GM23338 (cell line): ENCODE results near the gene CENPK. TPM values are rescaled to one million over a fixed set of nuclear protein-coding genes. Genes with fewer than 3 reads are reported as not detected.

Source experiments
- ATAC-seq: fragments of 200-7000 bp; cut with Tn5 transposase; 3 replicates; pipeline ENCODE4 v1.9.1; 2020
- DNase-seq: peaks from one replicate; pipeline ENCODE4 v3.0.0-alpha.2; 2015; ENCODE audit warnings: low spot score
- H2AFZ ChIP-seq: fragments of 200-600 bp; sonication (generic); 2 replicates; pipeline ENCODE4 v1.8.0; 2016; ENCODE audit warnings: antibody characterized with exemption, mild to moderate bottlenecking, moderate library complexity
- H3F3A ChIP-seq: fragments of 200-600 bp; sonication (generic); replicated peaks from 2 replicates; pipeline ENCODE4 v1.8.0; 2017; ENCODE audit warnings: antibody characterized with exemption, mixed run types, low read depth
- H3K27ac ChIP-seq: fragments of 200-600 bp; sonication (generic); 2 replicates; pipeline ENCODE4 v1.6.1; 2016; ENCODE audit warnings: low read depth
- H3K27me3 ChIP-seq: fragments of 200-600 bp; sonication (generic); 2 replicates; pipeline ENCODE4 v1.8.0; 2016; ENCODE audit warnings: mild to moderate bottlenecking, mixed run types, moderate library complexity; ENCODE audit not compliant: insufficient read depth
- H3K36me3 ChIP-seq: fragments of 200-600 bp; sonication (generic); 2 replicates; pipeline ENCODE4 v1.8.0; 2016; ENCODE audit warnings: mild to moderate bottlenecking; ENCODE audit not compliant: insufficient read depth
- H3K4me1 ChIP-seq: fragments of 200-600 bp; sonication (generic); 2 replicates; pipeline ENCODE4 v1.8.0; 2016; ENCODE audit warnings: mild to moderate bottlenecking, moderate library complexity; ENCODE audit not compliant: insufficient read depth
- H3K4me2 ChIP-seq: fragments of 200-600 bp; sonication (generic); 2 replicates; pipeline ENCODE4 v1.7.1; 2017; ENCODE audit warnings: mixed run types
- H3K4me3 ChIP-seq: fragments of 200-600 bp; sonication (generic); 2 replicates; pipeline ENCODE4 v1.6.1; 2016; ENCODE audit warnings: mixed run types
- H3K79me2 ChIP-seq: fragments of 200-600 bp; sonication (generic); replicated peaks from 2 replicates; pipeline ENCODE4 v1.8.0; 2017; ENCODE audit warnings: mild to moderate bottlenecking; ENCODE audit not compliant: insufficient read depth
- H3K9me2 ChIP-seq: fragments of 200-600 bp; sonication (generic); 2 replicates; pipeline ENCODE4 v1.8.0; 2017; ENCODE audit not compliant: insufficient read depth
- H4K20me1 ChIP-seq: fragments of 200-600 bp; sonication (generic); replicated peaks from 2 replicates; pipeline ENCODE4 v1.8.0; 2017; ENCODE audit warnings: mild to moderate bottlenecking; ENCODE audit not compliant: insufficient read depth
- H3K27ac Mint-ChIP-seq: 2 replicates; pipeline ENCODE4 v1.8.0; 2020; ENCODE audit warnings: inconsistent platforms, mild to moderate bottlenecking, moderate library complexity, mixed read lengths
- H3K27me3 Mint-ChIP-seq: 3 replicates; pipeline ENCODE4 v1.8.0; 2022; ENCODE audit warnings: low read depth, mild to moderate bottlenecking, moderate library complexity, mixed read lengths, inconsistent platforms; ENCODE audit not compliant: insufficient read depth, poor library complexity
- H3K36me3 Mint-ChIP-seq: 3 replicates; pipeline ENCODE4 v1.8.0; 2021; ENCODE audit warnings: low read depth, mild to moderate bottlenecking, inconsistent platforms, moderate library complexity, mixed read lengths
- H3K4me1 Mint-ChIP-seq: 3 replicates; pipeline ENCODE4 v1.8.0; 2020; ENCODE audit warnings: mild to moderate bottlenecking, inconsistent platforms, mixed read lengths
- H3K4me3 Mint-ChIP-seq: 3 replicates; pipeline ENCODE4 v1.8.0; 2021; ENCODE audit warnings: moderate library complexity, mild to moderate bottlenecking, inconsistent platforms, mixed read lengths
- H3K9me3 Mint-ChIP-seq: 3 replicates; pipeline ENCODE4 v1.8.0; 2020; ENCODE audit warnings: moderate library complexity, mild to moderate bottlenecking, inconsistent platforms, mixed read lengths
- CREB1 ChIP-seq: fragments of 250-450 bp; sonication (Bioruptor Pico); IDR thresholded peaks from 2 replicates; pipeline ENCODE4 v1.5.0; 2020; ENCODE audit warnings: low read depth, mild to moderate bottlenecking, moderate library complexity
- JUNB ChIP-seq: IDR thresholded peaks from one replicate; pipeline ENCODE4 v1.6.1; 2016; ENCODE audit warnings: antibody characterized with exemption; ENCODE audit not compliant: unreplicated experiment
- NANOG ChIP-seq: IDR thresholded peaks from 2 replicates; pipeline ENCODE4 v1.6.1; 2016; ENCODE audit warnings: antibody characterized with exemption, borderline replicate concordance
- POLR2AphosphoS5 ChIP-seq: IDR thresholded peaks from 2 replicates; pipeline ENCODE4 v1.6.1; 2016; ENCODE audit warnings: antibody characterized with exemption, low read depth
- STAT1 ChIP-seq: IDR thresholded peaks from one replicate; pipeline ENCODE4 v1.6.1; 2016; ENCODE audit warnings: antibody characterized with exemption; ENCODE audit not compliant: unreplicated experiment
- ZNF114 ChIP-seq: fragments of 250-450 bp; sonication (Bioruptor Pico); IDR thresholded peaks from 2 replicates; pipeline ENCODE4 v1.5.0; 2020; ENCODE audit warnings: mild to moderate bottlenecking, moderate library complexity
- ZNF331 ChIP-seq: fragments of 250-450 bp; sonication (Bioruptor Pico); IDR thresholded peaks from 2 replicates; pipeline ENCODE4 v1.5.0; 2020; ENCODE audit warnings: low read depth, mild to moderate bottlenecking, moderate library complexity
- polyA plus RNA-seq: library from polyadenylated mRNA; unstranded; fragments of >200 nt; fragmentation: Nextera tagmentation; extraction: Ambion mirVana; gene quantifications from 2 replicates; pipeline ENCODE4 v1.2.1, GENCODE V29; 2016
- total RNA-seq: library from RNA; depleted of rRNA; stranded (reverse); fragments of >200 nt; shearing (Covaris generic); gene quantifications from 2 replicates; pipeline ENCODE4 v1.2.3, GENCODE V29; 2014
- TF ChIP-seq, protein P1 (sequence below): fragments of 250-450 bp; sonication (Bioruptor Pico); IDR thresholded peaks from 2 replicates; pipeline ENCODE4 v1.5.0; 2020; ENCODE audit warnings: mild to moderate bottlenecking, moderate library complexity
- TF ChIP-seq, protein P2 (sequence below): IDR thresholded peaks from one replicate; pipeline ENCODE4 v1.6.1; 2018; ENCODE audit warnings: antibody characterized with exemption; ENCODE audit not compliant: unreplicated experiment
- TF ChIP-seq, protein P3 (sequence below), 2 experiments: fragments of 200-600 bp in 1 of 2; sonication (generic) in 1 of 2; conservative IDR thresholded peaks; 2 replicates each; pipeline versions ENCODE4 v1.5.1 to v1.6.1; 2016 to 2017; ENCODE audit warnings: antibody characterized with exemption in 2 of 2, low read depth in 2 of 2, mild to moderate bottlenecking in 2 of 2, moderate library complexity in 1 of 2
- TF ChIP-seq, protein P4 (sequence below): IDR thresholded peaks from 2 replicates; pipeline ENCODE4 v1.6.1; 2016; ENCODE audit warnings: antibody characterized with exemption

Gene CENPK
- total and polyA plus RNA-seq, 2 experiments from 2014 or later, result 50.2 to 137 TPM

GRCh38 chr5:65556718-65557117, 6.2 kb downstream of the CENPK start:
- no peak for DNase-seq
- H3K4me1 ChIP-seq, result peaks cover 5% of the 10 kb centered on the region
- no peak overlapping the region for H2AFZ ChIP-seq
- H3K27ac ChIP-seq, result no peak overlapping the region
- H3K36me3 ChIP-seq, result peaks cover 13% of the 10 kb centered on the region; the same call in 1 of the 2 replicates
- Mint-ChIP-seq H3K9me3 (no peaks in the 10 kb centered on the region), H3K4me1 (no peaks in the 10 kb centered on the region), H3K27ac (no peak overlapping the region), H3K27me3 (no peaks in the 10 kb centered on the region), H3K36me3 (peaks cover 29% of the 10 kb centered on the region; the same call in 2 of the 3 replicates), H3K4me3 (no peak overlapping the region)
- TF ChIP-seq, protein P1, sequence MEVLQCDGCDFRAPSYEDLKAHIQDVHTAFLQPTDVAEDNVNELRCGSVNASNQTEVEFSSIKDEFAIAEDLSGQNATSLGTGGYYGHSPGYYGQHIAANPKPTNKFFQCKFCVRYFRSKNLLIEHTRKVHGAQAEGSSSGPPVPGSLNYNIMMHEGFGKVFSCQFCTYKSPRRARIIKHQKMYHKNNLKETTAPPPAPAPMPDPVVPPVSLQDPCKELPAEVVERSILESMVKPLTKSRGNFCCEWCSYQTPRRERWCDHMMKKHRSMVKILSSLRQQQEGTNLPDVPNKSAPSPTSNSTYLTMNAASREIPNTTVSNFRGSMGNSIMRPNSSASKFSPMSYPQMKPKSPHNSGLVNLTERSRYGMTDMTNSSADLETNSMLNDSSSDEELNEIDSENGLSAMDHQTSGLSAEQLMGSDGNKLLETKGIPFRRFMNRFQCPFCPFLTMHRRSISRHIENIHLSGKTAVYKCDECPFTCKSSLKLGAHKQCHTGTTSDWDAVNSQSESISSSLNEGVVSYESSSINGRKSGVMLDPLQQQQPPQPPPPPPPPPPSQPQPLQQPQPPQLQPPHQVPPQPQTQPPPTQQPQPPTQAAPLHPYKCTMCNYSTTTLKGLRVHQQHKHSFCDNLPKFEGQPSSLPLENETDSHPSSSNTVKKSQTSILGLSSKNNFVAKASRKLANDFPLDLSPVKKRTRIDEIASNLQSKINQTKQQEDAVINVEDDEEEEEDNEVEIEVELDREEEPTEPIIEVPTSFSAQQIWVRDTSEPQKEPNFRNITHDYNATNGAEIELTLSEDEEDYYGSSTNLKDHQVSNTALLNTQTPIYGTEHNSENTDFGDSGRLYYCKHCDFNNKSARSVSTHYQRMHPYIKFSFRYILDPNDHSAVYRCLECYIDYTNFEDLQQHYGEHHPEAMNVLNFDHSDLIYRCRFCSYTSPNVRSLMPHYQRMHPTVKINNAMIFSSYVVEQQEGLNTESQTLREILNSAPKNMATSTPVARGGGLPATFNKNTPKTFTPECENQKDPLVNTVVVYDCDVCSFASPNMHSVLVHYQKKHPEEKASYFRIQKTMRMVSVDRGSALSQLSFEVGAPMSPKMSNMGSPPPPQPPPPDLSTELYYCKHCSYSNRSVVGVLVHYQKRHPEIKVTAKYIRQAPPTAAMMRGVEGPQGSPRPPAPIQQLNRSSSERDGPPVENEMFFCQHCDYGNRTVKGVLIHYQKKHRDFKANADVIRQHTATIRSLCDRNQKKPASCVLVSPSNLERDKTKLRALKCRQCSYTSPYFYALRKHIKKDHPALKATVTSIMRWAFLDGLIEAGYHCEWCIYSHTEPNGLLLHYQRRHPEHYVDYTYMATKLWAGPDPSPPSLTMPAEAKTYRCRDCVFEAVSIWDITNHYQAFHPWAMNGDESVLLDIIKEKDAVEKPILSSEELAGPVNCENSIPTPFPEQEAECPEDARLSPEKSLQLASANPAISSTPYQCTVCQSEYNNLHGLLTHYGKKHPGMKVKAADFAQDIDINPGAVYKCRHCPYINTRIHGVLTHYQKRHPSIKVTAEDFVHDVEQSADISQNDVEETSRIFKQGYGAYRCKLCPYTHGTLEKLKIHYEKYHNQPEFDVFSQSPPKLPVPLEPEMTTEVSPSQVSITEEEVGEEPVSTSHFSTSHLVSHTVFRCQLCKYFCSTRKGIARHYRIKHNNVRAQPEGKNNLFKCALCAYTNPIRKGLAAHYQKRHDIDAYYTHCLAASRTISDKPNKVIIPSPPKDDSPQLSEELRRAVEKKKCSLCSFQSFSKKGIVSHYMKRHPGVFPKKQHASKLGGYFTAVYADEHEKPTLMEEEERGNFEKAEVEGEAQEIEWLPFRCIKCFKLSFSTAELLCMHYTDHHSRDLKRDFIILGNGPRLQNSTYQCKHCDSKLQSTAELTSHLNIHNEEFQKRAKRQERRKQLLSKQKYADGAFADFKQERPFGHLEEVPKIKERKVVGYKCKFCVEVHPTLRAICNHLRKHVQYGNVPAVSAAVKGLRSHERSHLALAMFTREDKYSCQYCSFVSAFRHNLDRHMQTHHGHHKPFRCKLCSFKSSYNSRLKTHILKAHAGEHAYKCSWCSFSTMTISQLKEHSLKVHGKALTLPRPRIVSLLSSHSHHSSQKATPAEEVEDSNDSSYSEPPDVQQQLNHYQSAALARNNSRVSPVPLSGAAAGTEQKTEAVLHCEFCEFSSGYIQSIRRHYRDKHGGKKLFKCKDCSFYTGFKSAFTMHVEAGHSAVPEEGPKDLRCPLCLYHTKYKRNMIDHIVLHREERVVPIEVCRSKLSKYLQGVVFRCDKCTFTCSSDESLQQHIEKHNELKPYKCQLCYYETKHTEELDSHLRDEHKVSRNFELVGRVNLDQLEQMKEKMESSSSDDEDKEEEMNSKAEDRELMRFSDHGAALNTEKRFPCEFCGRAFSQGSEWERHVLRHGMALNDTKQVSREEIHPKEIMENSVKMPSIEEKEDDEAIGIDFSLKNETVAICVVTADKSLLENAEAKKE (CRISPR knock-in tag), result no peak
- TF ChIP-seq ZNF114 (no peak), POLR2AphosphoS5 (no peak), JUNB (no peak), CREB1 (CRISPR knock-in tag) (no peak), ZNF331 (CRISPR knock-in tag) (no peak), NANOG (no peak), STAT1 (no peak)
- TF ChIP-seq, protein P2, sequence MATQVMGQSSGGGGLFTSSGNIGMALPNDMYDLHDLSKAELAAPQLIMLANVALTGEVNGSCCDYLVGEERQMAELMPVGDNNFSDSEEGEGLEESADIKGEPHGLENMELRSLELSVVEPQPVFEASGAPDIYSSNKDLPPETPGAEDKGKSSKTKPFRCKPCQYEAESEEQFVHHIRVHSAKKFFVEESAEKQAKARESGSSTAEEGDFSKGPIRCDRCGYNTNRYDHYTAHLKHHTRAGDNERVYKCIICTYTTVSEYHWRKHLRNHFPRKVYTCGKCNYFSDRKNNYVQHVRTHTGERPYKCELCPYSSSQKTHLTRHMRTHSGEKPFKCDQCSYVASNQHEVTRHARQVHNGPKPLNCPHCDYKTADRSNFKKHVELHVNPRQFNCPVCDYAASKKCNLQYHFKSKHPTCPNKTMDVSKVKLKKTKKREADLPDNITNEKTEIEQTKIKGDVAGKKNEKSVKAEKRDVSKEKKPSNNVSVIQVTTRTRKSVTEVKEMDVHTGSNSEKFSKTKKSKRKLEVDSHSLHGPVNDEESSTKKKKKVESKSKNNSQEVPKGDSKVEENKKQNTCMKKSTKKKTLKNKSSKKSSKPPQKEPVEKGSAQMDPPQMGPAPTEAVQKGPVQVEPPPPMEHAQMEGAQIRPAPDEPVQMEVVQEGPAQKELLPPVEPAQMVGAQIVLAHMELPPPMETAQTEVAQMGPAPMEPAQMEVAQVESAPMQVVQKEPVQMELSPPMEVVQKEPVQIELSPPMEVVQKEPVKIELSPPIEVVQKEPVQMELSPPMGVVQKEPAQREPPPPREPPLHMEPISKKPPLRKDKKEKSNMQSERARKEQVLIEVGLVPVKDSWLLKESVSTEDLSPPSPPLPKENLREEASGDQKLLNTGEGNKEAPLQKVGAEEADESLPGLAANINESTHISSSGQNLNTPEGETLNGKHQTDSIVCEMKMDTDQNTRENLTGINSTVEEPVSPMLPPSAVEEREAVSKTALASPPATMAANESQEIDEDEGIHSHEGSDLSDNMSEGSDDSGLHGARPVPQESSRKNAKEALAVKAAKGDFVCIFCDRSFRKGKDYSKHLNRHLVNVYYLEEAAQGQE, result no peak
- TF ChIP-seq, protein P3, sequence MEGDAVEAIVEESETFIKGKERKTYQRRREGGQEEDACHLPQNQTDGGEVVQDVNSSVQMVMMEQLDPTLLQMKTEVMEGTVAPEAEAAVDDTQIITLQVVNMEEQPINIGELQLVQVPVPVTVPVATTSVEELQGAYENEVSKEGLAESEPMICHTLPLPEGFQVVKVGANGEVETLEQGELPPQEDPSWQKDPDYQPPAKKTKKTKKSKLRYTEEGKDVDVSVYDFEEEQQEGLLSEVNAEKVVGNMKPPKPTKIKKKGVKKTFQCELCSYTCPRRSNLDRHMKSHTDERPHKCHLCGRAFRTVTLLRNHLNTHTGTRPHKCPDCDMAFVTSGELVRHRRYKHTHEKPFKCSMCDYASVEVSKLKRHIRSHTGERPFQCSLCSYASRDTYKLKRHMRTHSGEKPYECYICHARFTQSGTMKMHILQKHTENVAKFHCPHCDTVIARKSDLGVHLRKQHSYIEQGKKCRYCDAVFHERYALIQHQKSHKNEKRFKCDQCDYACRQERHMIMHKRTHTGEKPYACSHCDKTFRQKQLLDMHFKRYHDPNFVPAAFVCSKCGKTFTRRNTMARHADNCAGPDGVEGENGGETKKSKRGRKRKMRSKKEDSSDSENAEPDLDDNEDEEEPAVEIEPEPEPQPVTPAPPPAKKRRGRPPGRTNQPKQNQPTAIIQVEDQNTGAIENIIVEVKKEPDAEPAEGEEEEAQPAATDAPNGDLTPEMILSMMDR (conservative IDR thresholded peaks at IDR 0.05; ENCODE audit: low read depth in 2 of 2), result no peak
- TF ChIP-seq, protein P4, sequence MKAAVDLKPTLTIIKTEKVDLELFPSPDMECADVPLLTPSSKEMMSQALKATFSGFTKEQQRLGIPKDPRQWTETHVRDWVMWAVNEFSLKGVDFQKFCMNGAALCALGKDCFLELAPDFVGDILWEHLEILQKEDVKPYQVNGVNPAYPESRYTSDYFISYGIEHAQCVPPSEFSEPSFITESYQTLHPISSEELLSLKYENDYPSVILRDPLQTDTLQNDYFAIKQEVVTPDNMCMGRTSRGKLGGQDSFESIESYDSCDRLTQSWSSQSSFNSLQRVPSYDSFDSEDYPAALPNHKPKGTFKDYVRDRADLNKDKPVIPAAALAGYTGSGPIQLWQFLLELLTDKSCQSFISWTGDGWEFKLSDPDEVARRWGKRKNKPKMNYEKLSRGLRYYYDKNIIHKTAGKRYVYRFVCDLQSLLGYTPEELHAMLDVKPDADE, result no peak
- peaks cover 22% of the 10 kb centered on the region for H3K79me2 ChIP-seq
- peaks cover 4% of the 10 kb centered on the region; the same call in 1 of the 2 replicates for H4K20me1 ChIP-seq
- H3K4me3 ChIP-seq, result no peak overlapping the region
- H3K4me2 ChIP-seq, result no peak overlapping the region
- H3F3A ChIP-seq, result no peaks in the 10 kb centered on the region
- H3K27me3 ChIP-seq, result no peaks in the 10 kb centered on the region
- no peak for ATAC-seq
- H3K9me2 ChIP-seq, result no peaks in the 10 kb centered on the region
